GM12864 (cell line): ENCODE results near the gene LEP.

Source experiments
- DNase-seq: peaks from one replicate; pipeline ENCODE4 v3.0.0-alpha.2; 2011; ENCODE audit warnings: low read depth
- H3K4me3 ChIP-seq: 2 replicates; pipeline ENCODE4 v1.5.1; 2011; ENCODE audit warnings: mild to moderate bottlenecking, low read depth, low read length, control low read depth
- CTCF ChIP-seq: IDR thresholded peaks from 2 replicates; pipeline ENCODE4 v1.5.1; 2011; ENCODE audit warnings: low read depth, mild to moderate bottlenecking, moderate library complexity, low read length, control low read depth, inconsistent platforms; ENCODE audit errors: missing control alignments

Gene LEP

GRCh38 chr7:128221929-128222403, 19.1 kb upstream of the LEP start:
- no peak overlapping the region for H3K4me3 ChIP-seq
- no peak for TF ChIP-seq CTCF
- no peak for DNase-seq

- no peak for DNase-seq
- no peak overlapping the region for H3K4me3 ChIP-seq
- no peak for TF ChIP-seq CTCF
Observed at GRCh38 chr7:128226132-128226980, 14.7 kb upstream of the LEP start.

- DNase-seq, result no peak
- TF ChIP-seq CTCF, result no peak
- H3K4me3 ChIP-seq, result no peak overlapping the region
Observed at GRCh38 chr7:128227271-128227670, 13.8 kb upstream of the LEP start.

GRCh38 chr7:128231021-128231420, 10.1 kb upstream of the LEP start:
- H3K4me3 ChIP-seq, result no peak overlapping the region
- no peak for TF ChIP-seq CTCF
- DNase-seq, result no peak

- no peak for DNase-seq
- no peak for TF ChIP-seq CTCF
- no peak overlapping the region for H3K4me3 ChIP-seq
Observed at GRCh38 chr7:128231677-128232076, 9.4 kb upstream of the LEP start.

GRCh38 chr7:128233471-128233870, 7.6 kb upstream of the LEP start:
- no peak overlapping the region for H3K4me3 ChIP-seq
- no peak for DNase-seq
- TF ChIP-seq CTCF, result no peak
